ENCODE measurements around the gene GIPR.
"Not testable (repeated sequence)": the region's sequence is repeated elsewhere in the genome, so short reads cannot be mapped to it uniquely, and the experiment has no call there.

The GIPR gene

GRCh38 chr19:45667620-45668341 lies at the start of gene GIPR:
TSS of gene GIPR (plus strand) at chr19:45668221. CDS start at chr19:45669521, 1,300 bp downstream.
- peak within 1 kb of the TSS; percentile 70 for H2AFZ ChIP-seq (ENCODE audit: low read length, unreplicated experiment)
- H3K27ac ChIP-seq (ENCODE audit: low read depth, low read length): no peak within 1 kb of the TSS
- H3K79me2 ChIP-seq (ENCODE audit: control insufficient read depth, insufficient read depth, low read length, unreplicated experiment): no peaks in the 10 kb centered on the region
- peak within 1 kb of the TSS; percentile 70 for H3K4me3 ChIP-seq (ENCODE audit: low read depth, low read length)
- H3K4me1 ChIP-seq (ENCODE audit: control insufficient read depth, insufficient read depth, low read length, unreplicated experiment): peaks cover 7% of the 10 kb centered on the region
- H3K27me3 ChIP-seq (ENCODE audit: insufficient read depth, low read length): peaks cover 16% of the 10 kb centered on the region; the same call in 1 of the 2 replicates
- no peaks in the 10 kb centered on the region for H3K36me3 ChIP-seq (ENCODE audit: insufficient read depth, low read length)

- no peaks in the 10 kb centered on the region for H3K79me2 ChIP-seq (ENCODE audit: control insufficient read depth, insufficient read depth, low read length, unreplicated experiment)
- H3K4me3 ChIP-seq (ENCODE audit: low read depth, low read length): no peak overlapping the region
- no peaks in the 10 kb centered on the region for H3K4me1 ChIP-seq (ENCODE audit: control insufficient read depth, insufficient read depth, low read length, unreplicated experiment)
These were observed 46.6 kb upstream of the GIPR start for GRCh38 chr19:45621389-45621788.

GRCh38 chr19:45621976-45622503 lies 46.0 kb upstream of the GIPR start:
- Histone ChIP-seq H3K4me1 (ENCODE audit: control insufficient read depth, insufficient read depth, low read length, unreplicated experiment) (no peaks in the 10 kb centered on the region), H3K36me3 (ENCODE audit: insufficient read depth, low read length) (no peaks in the 10 kb centered on the region; the same call in 1 of the 2 replicates), H3K4me3 (ENCODE audit: low read depth, low read length) (no peak overlapping the region), H3K79me2 (ENCODE audit: control insufficient read depth, insufficient read depth, low read length, unreplicated experiment) (no peaks in the 10 kb centered on the region), H2AFZ (ENCODE audit: low read length, unreplicated experiment) (no peak overlapping the region), H3K27ac (ENCODE audit: low read depth, low read length) (no peak overlapping the region), H3K27me3 (ENCODE audit: insufficient read depth, low read length) (no peaks in the 10 kb centered on the region)

More at GRCh38 chr19:45621389-45621788, 46.6 kb upstream of the GIPR start:
- Histone ChIP-seq H3K27ac (ENCODE audit: low read depth, low read length) (no peak overlapping the region), H2AFZ (ENCODE audit: low read length, unreplicated experiment) (no peak overlapping the region), H3K36me3 (ENCODE audit: insufficient read depth, low read length) (no peaks in the 10 kb centered on the region; the same call in 1 of the 2 replicates), H3K27me3 (ENCODE audit: insufficient read depth, low read length) (no peaks in the 10 kb centered on the region)

- no peaks in the 10 kb centered on the region for H3K4me1 ChIP-seq (ENCODE audit: control insufficient read depth, insufficient read depth, low read length, unreplicated experiment)
- H3K27ac ChIP-seq (ENCODE audit: low read depth, low read length): no peak overlapping the region
- no peak overlapping the region for H3K4me3 ChIP-seq (ENCODE audit: low read depth, low read length)
- H3K36me3 ChIP-seq (ENCODE audit: insufficient read depth, low read length): no peaks in the 10 kb centered on the region; the same call in 1 of the 2 replicates
- H2AFZ ChIP-seq (ENCODE audit: low read length, unreplicated experiment): no peak overlapping the region
- no peaks in the 10 kb centered on the region for H3K27me3 ChIP-seq (ENCODE audit: insufficient read depth, low read length)
- H3K79me2 ChIP-seq (ENCODE audit: control insufficient read depth, insufficient read depth, low read length, unreplicated experiment): no peaks in the 10 kb centered on the region
These were observed 44.0 kb upstream of the GIPR start for GRCh38 chr19:45623984-45624383.

GRCh38 chr19:45628219-45628618 lies 39.8 kb upstream of the GIPR start:
- not testable (repeated sequence) for H3K4me3 ChIP-seq (ENCODE audit: low read depth, low read length); H3K27ac ChIP-seq (ENCODE audit: low read depth, low read length); H3K79me2 ChIP-seq (ENCODE audit: control insufficient read depth, insufficient read depth, low read length, unreplicated experiment); H3K27me3 ChIP-seq (ENCODE audit: insufficient read depth, low read length); H3K4me1 ChIP-seq (ENCODE audit: control insufficient read depth, insufficient read depth, low read length, unreplicated experiment); H2AFZ ChIP-seq (ENCODE audit: low read length, unreplicated experiment); H3K36me3 ChIP-seq (ENCODE audit: insufficient read depth, low read length)

GRCh38 chr19:45629704-45630103 lies 38.3 kb upstream of the GIPR start:
- H3K27ac ChIP-seq (ENCODE audit: low read depth, low read length): no peak overlapping the region
- no peak overlapping the region for H3K4me3 ChIP-seq (ENCODE audit: low read depth, low read length)
- peaks cover 5% of the 10 kb centered on the region for H3K4me1 ChIP-seq (ENCODE audit: control insufficient read depth, insufficient read depth, low read length, unreplicated experiment)
- no peak overlapping the region for H2AFZ ChIP-seq (ENCODE audit: low read length, unreplicated experiment)
- H3K27me3 ChIP-seq (ENCODE audit: insufficient read depth, low read length): no peaks in the 10 kb centered on the region
- no peaks in the 10 kb centered on the region for H3K79me2 ChIP-seq (ENCODE audit: control insufficient read depth, insufficient read depth, low read length, unreplicated experiment)
- no peaks in the 10 kb centered on the region for H3K36me3 ChIP-seq (ENCODE audit: insufficient read depth, low read length)

GRCh38 chr19:45630463-45630862 lies 37.6 kb upstream of the GIPR start:
- no peaks in the 10 kb centered on the region for H3K79me2 ChIP-seq (ENCODE audit: control insufficient read depth, insufficient read depth, low read length, unreplicated experiment)
- H2AFZ ChIP-seq (ENCODE audit: low read length, unreplicated experiment): no peak overlapping the region
- H3K4me3 ChIP-seq (ENCODE audit: low read depth, low read length): no peak overlapping the region
- no peaks in the 10 kb centered on the region for H3K36me3 ChIP-seq (ENCODE audit: insufficient read depth, low read length)
- peak overlapping the region; percentile 79 for H3K27ac ChIP-seq (ENCODE audit: low read depth, low read length)
- no peaks in the 10 kb centered on the region for H3K27me3 ChIP-seq (ENCODE audit: insufficient read depth, low read length)
- peaks cover 5% of the 10 kb centered on the region for H3K4me1 ChIP-seq (ENCODE audit: control insufficient read depth, insufficient read depth, low read length, unreplicated experiment)

- Histone ChIP-seq H3K4me1 (ENCODE audit: control insufficient read depth, insufficient read depth, low read length, unreplicated experiment) (peaks cover 5% of the 10 kb centered on the region), H3K79me2 (ENCODE audit: control insufficient read depth, insufficient read depth, low read length, unreplicated experiment) (no peaks in the 10 kb centered on the region), H3K27ac (ENCODE audit: low read depth, low read length) (peak overlapping the region; percentile 29; the same call in 1 of the 2 replicates), H3K4me3 (ENCODE audit: low read depth, low read length) (no peak overlapping the region), H3K36me3 (ENCODE audit: insufficient read depth, low read length) (no peaks in the 10 kb centered on the region), H3K27me3 (ENCODE audit: insufficient read depth, low read length) (no peaks in the 10 kb centered on the region), H2AFZ (ENCODE audit: low read length, unreplicated experiment) (no peak overlapping the region)
These were observed 35.4 kb upstream of the GIPR start for GRCh38 chr19:45632468-45633196.

GRCh38 chr19:45636275-45636674 lies 31.7 kb upstream of the GIPR start:
- Histone ChIP-seq H3K79me2 (ENCODE audit: control insufficient read depth, insufficient read depth, low read length, unreplicated experiment) (no peaks in the 10 kb centered on the region), H3K4me3 (ENCODE audit: low read depth, low read length) (no peak overlapping the region), H3K27ac (ENCODE audit: low read depth, low read length) (no peak overlapping the region), H3K27me3 (ENCODE audit: insufficient read depth, low read length) (no peaks in the 10 kb centered on the region), H2AFZ (ENCODE audit: low read length, unreplicated experiment) (no peak overlapping the region), H3K36me3 (ENCODE audit: insufficient read depth, low read length) (no peaks in the 10 kb centered on the region), H3K4me1 (ENCODE audit: control insufficient read depth, insufficient read depth, low read length, unreplicated experiment) (peaks cover 4% of the 10 kb centered on the region)

GRCh38 chr19:45636902-45637301 lies 31.1 kb upstream of the GIPR start:
- Histone ChIP-seq H2AFZ (ENCODE audit: low read length, unreplicated experiment) (no peak overlapping the region), H3K27ac (ENCODE audit: low read depth, low read length) (no peak overlapping the region), H3K27me3 (ENCODE audit: insufficient read depth, low read length) (no peaks in the 10 kb centered on the region), H3K79me2 (ENCODE audit: control insufficient read depth, insufficient read depth, low read length, unreplicated experiment) (no peaks in the 10 kb centered on the region), H3K4me3 (ENCODE audit: low read depth, low read length) (no peak overlapping the region), H3K36me3 (ENCODE audit: insufficient read depth, low read length) (no peaks in the 10 kb centered on the region), H3K4me1 (ENCODE audit: control insufficient read depth, insufficient read depth, low read length, unreplicated experiment) (peaks cover 4% of the 10 kb centered on the region)
